Measurements from ENCODE around the gene POLR2H.
A peak's percentile ranks its signal among the peaks of the same experiment; 100 is the strongest.

Gene POLR2H

GRCh38 chr3:184361532-184361931 lies at the start of gene POLR2H, which contains the start of gene CLCN2:
Gene POLR2H, plus strand, starts transcription at chr3:184361710. Its CDS starts 1,783 bp downstream, at chr3:184363493.
Gene CLCN2, minus strand, starts transcription at chr3:184361605. Its CDS starts 126 bp downstream, at chr3:184361479.
- DNase-seq, result peak; percentile 37

- DNase-seq, result peak; percentile 94
Observed at GRCh38 chr3:184314363-184314699, 47.2 kb upstream of the POLR2H start, which contains the start of gene EIF4G1. Gene EIF4G1, plus strand, starts transcription at chr3:184314606. Its CDS starts 1,191 bp downstream, at chr3:184315797.

GRCh38 chr3:184314700-184315542 lies 46.6 kb upstream of the POLR2H start:
- DNase-seq, result peak; percentile 80

GRCh38 chr3:184315543-184315867 lies 46.0 kb upstream of the POLR2H start:
- no peak for DNase-seq

GRCh38 chr3:184315871-184316661 lies 45.4 kb upstream of the POLR2H start:
- DNase-seq, result peak; percentile 26

GRCh38 chr3:184316792-184317191 lies 44.7 kb upstream of the POLR2H start:
- no peak for DNase-seq

- no peak for DNase-seq
Observed at GRCh38 chr3:184317201-184317600, 44.3 kb upstream of the POLR2H start.

- DNase-seq, result peak; percentile 29
Observed at GRCh38 chr3:184320104-184320445, 41.4 kb upstream of the POLR2H start.

- no peak for DNase-seq
Observed at GRCh38 chr3:184321666-184322065, 39.8 kb upstream of the POLR2H start.

- DNase-seq, result no peak
Observed at GRCh38 chr3:184322731-184323487, 38.6 kb upstream of the POLR2H start.

GRCh38 chr3:184323696-184324095 lies 37.8 kb upstream of the POLR2H start:
- DNase-seq, result no peak

- no peak for DNase-seq
Observed at GRCh38 chr3:184325269-184325668, 36.2 kb upstream of the POLR2H start.

GRCh38 chr3:184325715-184326369 lies 35.7 kb upstream of the POLR2H start:
- no peak for DNase-seq

GRCh38 chr3:184327171-184327570 lies 34.3 kb upstream of the POLR2H start:
- DNase-seq, result no peak

- DNase-seq, result no peak
Observed at GRCh38 chr3:184328516-184328915, 33.0 kb upstream of the POLR2H start.

GRCh38 chr3:184332370-184333090 lies 29.0 kb upstream of the POLR2H start:
- no peak for DNase-seq

GRCh38 chr3:184333190-184333589 lies 28.3 kb upstream of the POLR2H start:
- DNase-seq, result no peak

GRCh38 chr3:184333700-184334099 lies 27.8 kb upstream of the POLR2H start:
- DNase-seq, result no peak

- DNase-seq, result peak; percentile 50
Observed at GRCh38 chr3:184334470-184335158, 26.9 kb upstream of the POLR2H start.

- no peak for DNase-seq
Observed at GRCh38 chr3:184335291-184335660, 26.2 kb upstream of the POLR2H start.

Measured in CD4-positive, alpha-beta T cell treated with Interleukin-12 subunit alpha and Interleukin-12 subunit beta, for 1 hour (primary cell).